Testis (tissue), 2 donors: Measurements from ENCODE around the gene OR6J1.

Experiments used
- CTCF ChIP-seq, 3 experiments: fragments of 450-650 bp in 2 of 3; fragments of 200-600 bp in 1 of 3; sonication (generic) in 1 of 3; IDR thresholded peaks; one replicate each; pipeline ENCODE4 v1.5.1; 2016 to 2019; ENCODE audit warnings: antibody characterized with exemption in 3 of 3, mild to moderate bottlenecking in 2 of 3, moderate library complexity in 1 of 3
- POLR2A ChIP-seq: fragments of 450-650 bp; IDR thresholded peaks from one replicate; pipeline ENCODE4 v1.6.1; 2017; ENCODE audit warnings: antibody characterized with exemption, mild to moderate bottlenecking, moderate library complexity

- TF ChIP-seq CTCF (IDR thresholded peaks at IDR 0.05): no peak
- TF ChIP-seq POLR2A: no peak
Observed at GRCh38 chr14:22593189-22593588, 51.0 kb downstream of the OR6J1 start.
